HG03558 (cell line): ENCODE measurements around the gene CYP4F11.
"Not testable (repeated sequence)": the region's sequence is repeated elsewhere in the genome, so short reads cannot be mapped to it uniquely, and the experiment has no call there.

Experiments used
- ATAC-seq: cut with Tn5 transposase; IDR thresholded peaks from one replicate; pipeline ENCODE4 v1.9.1; 2021; ENCODE audit warnings: moderate number of reproducible peaks; ENCODE audit not compliant: unreplicated experiment; ENCODE audit errors: extremely low read depth

The CYP4F11 gene

DNA sequence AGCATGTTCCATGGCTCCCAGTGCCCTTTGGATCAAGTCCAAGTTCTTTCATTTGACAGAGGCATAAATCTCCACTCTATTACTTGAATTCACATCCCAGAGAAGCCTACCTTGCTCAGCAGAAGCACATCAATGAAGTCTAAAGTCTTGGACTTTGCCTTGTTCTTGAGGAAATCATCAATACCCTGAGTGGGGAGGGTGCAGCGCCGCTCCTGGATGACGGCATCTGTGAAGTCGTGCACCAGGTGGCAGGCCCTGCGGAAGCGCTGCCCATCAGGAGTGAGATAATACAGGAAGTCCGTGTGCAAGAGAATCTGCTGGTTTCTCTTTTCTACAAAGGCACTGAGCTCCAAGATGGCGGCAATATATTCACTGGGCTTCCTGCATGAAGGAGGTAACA, 10.6 kb downstream of the CYP4F11 start:
- ATAC-seq = no peak

DNA sequence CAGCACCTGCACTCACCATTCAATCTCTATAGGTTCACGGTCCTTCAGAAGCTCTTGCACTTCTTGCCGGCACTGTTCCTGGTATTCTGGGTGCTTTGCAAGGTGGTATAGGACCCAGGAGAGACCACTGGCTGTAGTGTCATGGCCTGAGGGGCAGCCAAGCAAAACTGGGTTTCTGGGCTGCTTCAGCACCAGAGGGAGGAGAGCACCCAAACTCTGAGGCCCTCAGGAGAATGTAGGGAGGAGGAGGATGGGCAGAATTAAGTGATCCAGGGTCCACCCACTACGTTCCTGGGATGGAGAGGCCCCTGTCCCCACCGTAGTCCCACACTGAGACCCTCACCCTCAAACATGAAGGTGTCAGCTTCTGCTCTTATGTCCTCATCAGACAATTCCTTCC, 12.3 kb downstream of the CYP4F11 start:
- ATAC-seq = no peak

- no peak for ATAC-seq
These were observed 15.1 kb downstream of the CYP4F11 start for GRCh38 chr19:15919243-15919642.

DNA sequence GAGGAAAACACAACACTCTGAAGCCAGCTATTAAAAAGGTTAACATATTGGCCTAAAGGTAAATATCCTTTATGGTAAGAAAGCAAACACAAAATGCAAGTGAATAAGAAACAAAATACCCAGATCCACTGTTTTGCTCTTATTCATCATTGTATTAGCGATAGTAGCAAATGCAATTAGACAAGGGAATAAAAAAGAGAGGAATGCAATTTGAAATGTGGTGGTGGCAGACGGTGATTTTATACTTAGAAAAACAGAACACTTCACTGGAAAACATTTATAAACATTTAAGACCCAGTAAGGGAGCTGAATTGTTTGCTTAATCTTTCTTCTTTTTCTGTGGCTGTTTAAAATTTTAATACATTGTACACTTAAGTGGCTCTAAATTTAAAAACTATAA, 19.2 kb downstream of the CYP4F11 start:
- ATAC-seq = no peak

- ATAC-seq = no peak
These were observed 20.5 kb downstream of the CYP4F11 start for GRCh38 chr19:15913830-15914229.

- no peak for ATAC-seq
These were observed 20.9 kb downstream of the CYP4F11 start for GRCh38 chr19:15913384-15913783.

DNA sequence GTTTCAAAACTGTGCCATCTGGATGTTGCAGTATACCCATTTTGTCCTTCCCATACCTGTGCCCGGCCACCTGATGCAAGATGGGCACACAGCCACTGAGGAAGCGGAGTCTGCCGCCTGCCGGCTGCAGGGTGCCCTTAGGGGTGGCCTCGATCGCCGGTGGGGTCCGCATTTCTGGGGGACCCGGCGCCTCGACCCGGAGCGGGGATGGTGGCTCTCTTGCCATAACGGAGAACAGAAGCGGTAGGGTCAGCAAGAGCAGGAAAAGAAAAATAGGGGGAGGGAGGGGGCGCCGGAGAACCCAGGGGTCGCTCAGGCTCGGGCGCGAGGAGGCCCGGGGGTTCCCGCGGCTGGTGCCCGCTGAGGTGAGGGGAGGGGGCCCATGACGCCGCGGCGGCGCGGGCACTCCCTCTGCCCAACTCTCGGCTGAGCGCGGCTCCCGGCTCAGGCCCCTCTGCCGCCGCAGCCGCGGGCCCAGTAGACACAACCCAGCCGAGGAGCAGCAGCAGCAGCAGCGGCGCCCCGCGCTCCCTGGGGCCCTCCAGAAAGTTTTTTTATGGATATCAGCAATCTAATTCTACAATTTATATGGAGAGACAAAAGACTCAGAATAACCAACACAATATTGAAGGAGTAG, 22.6 kb downstream of the CYP4F11 start:
- ATAC-seq = no peak

DNA sequence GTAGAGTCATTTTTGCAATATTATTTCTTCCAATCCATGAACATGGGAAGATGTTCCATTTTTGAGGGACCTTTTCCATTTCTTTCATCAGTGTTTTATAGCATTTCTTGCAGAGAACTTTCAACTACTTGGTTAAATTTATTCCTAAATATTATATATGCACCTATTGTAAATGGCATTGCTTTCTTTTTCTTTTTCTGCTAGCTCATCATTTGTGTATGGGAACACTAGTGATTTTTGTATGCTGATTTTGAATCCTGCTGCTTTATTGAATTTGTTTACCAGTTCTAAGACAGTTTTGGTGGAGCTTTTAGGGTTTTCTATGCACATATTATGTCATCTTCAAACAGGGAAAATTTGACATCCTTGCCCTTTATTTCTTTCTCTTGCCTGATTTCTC, 29.3 kb downstream of the CYP4F11 start:
- ATAC-seq = no peak

- ATAC-seq = not testable (repeated sequence)
These were observed 31.4 kb downstream of the CYP4F11 start for GRCh38 chr19:15902898-15903297.

GRCh38 chr19:15902254-15902653, 32.1 kb downstream of the CYP4F11 start:
- ATAC-seq = no peak

DNA sequence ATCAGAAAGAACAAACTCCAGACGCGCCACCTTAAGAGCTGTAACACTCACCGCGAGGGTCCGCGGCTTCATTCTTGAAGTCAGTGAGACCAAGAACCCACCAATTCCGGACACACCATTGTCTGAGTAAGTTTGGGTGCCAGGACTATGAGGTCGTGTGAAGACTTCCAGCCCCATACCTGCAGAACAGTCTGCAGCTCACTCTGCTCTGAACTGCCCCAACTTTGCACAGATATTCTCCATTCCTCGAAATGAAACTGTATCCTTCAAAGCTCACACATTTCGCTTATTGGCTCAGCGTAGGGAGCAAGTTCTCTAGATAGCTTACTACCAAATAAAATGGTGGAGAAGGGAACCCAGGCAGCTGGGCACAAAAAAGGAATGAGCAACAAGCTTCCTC, 33.8 kb downstream of the CYP4F11 start:
- no peak for ATAC-seq

DNA sequence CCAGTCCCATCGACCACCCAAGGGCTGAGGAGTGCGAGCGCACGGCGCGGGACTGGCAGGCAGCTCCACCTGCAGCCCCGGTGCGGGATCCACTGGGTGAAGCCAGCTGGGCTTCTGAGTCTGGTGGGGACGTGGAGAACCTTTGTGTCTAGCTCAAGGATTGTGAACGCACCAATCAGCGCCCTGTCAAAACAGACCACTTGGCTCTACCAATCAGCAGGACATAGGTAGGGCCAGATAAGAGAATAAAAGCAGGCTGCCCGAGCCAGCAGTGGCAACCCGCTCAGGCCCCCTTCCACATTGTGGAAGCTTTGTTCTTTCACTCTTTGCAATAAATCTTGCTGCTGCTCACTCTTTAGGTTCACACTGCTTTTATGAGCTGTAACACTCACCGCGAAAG, 34.3 kb downstream of the CYP4F11 start:
- ATAC-seq = not testable (repeated sequence)

DNA sequence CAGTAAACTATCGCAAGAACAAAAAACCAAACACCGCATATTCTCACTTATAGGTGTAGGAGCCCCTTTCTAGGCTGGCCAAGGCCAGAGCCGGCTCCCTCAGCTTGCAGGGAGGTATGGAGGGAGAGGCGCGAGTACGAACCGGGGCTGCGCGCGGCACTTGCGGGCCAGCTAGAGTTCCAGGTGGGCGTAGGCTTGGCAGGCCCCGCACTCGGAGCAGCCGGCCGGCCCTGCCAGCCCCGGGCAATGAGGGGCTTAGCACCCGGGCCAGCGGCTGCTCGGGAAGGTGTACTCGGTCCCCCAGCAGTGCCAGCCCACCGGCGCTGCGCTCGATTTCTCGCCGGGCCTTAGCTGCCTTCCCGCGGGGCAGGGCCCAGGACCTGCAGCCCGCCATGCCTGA, 34.8 kb downstream of the CYP4F11 start:
- not testable (repeated sequence) for ATAC-seq

DNA sequence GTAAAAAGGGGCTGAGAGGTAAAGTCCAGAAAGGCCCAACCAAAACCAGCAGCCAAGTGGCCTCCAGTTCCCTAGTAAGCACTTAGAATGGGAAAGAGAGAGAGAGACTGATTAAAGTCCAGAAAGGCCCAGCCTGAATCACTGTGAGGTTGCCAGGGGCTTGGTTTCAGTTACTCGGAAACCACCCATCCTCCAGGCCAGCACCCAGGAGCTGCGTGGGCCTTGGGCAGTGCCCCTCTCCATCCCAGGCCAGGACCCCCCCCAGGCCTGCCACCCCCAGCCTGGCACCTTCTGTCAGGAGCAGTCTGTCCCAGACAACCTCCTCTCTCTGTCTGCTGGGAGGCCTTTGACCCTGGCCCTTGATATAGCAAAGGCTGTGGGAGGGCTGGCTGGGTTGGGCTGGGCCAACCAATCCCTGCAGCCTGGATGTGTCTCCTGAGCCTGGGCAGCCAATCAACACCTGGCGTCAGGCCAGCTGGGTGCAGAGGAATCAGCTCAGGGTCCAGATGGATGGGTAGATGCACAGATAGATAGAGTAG, 36.5 kb downstream of the CYP4F11 start, which contains the start of gene CYP4F2:
CYP4F2 (minus strand) TSS at position 337 of the 539 bp plus-strand sequence. CDS start 463 bp downstream, outside the sequence.
- no peak for ATAC-seq

DNA sequence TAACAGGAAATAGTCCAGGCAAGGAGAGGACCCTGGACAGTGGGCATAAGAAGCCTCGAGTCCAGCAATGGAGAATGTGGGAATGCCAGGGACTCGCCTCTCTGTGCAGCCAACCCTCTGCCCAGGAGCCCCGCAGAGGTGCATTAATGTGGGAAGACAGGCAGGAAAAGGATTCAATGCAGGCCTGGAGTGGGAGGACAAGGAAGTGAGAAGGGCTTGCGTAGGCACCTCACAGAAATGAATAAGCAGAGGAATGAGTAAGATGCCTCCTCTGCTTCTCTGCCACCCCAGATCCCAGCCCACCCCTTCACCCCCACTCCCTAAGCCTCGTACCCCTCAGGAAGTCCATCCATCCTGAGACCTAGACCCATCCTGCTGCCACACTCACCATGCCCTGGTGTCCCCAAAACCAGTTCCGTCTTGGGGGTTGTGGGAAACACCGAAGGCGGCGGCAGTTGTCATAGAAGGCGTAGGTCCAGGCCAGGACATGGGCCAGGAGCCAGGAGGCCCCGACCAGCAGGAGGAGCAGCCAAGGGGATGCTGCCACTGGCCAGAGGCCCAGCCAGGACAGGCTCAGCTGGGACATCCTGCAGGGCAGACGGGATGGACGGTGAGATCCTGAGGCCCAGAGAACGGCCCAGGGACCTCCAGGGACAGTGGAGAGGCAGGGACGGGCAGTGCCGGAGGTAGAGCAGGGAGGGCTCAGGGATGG, 37.1 kb downstream of the CYP4F11 start:
- no peak for ATAC-seq

DNA sequence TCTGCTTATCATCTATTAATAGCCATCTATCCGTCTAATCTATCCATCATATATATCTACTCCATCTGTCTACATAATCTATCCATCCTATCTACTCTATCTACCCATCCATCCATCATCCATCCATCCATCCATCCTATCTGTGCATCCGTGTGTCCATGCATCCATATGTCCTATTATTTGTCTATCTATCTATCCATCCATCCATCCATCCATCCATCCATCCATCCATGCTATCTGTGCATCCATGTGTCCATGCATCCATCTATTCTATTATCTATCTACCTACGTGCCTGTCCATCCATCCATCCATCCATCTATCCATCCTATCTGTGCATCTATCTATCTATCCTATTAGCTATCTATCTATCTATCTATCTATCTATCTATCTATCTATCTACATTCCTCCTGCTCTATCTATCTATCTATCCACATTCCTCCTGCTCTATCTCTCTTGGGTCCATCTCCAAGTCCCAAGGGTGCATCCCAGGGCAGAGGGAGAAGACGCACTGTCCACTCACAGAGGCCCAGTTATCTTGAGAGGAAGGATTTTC, 38.4 kb downstream of the CYP4F11 start:
- no peak for ATAC-seq

DNA sequence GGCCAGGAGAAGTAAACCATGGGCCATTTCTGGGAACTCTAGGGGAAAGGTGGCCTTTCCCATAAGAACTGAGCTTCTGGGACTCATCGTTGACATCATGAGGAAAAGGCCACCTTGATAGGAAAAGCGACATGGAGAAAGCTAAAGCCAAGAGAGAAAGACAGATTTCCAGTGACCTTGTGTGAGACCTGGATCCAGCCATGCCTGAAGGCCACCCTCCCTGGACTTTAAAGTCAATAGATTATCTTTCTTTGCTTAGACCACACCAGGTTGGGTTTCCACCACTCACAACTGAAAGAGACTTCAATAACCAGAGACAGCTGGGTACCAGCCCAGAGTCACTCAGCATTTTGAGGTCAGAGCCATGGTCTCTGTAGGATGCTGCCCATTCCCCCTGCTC, 40.0 kb downstream of the CYP4F11 start:
- ATAC-seq = no peak

- ATAC-seq = no peak
These were observed 40.9 kb downstream of the CYP4F11 start for GRCh38 chr19:15893477-15893876.

DNA sequence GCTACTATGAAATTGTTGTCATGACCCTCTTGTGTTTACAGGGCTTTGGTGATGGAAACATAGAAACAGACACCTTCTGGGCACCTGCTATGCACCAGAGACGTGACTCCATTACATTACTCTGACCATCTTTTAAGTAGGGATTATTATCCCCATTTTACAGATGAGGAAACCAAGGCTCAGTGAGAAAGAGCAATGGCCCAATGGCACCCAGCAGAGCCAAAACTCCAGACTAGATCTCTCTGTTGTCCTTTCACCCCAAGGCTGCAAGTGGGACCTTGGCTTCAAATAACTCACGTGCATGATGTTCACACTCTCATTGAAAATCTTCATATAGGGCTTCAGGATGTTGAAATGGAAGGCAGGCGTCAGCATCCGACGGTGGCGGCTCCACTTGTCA, 42.3 kb downstream of the CYP4F11 start:
- ATAC-seq = no peak

DNA sequence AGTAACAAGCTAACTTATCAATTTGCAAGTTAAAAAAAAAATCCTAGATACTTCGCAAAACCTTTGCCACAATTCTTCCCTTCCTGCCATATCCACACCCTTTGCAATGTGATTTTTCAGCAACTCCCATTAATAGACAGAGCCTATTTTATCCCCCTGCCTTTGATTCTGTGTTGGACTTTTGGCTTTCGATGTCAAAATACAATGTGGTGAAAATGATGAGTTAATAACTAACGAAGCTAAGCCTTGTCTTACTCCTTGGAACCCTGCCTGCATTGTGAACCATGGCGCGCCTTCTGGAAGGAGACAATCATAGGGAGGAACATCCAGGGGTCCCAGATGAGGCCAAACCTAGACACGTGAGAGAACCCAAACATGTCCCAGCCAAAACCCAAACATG, 42.9 kb downstream of the CYP4F11 start:
- ATAC-seq = no peak

- not testable (repeated sequence) for ATAC-seq
These were observed 45.0 kb downstream of the CYP4F11 start for GRCh38 chr19:15889339-15889738.
